Right lobe of liver (tissue), 4 donors: ENCODE results near the gene CNTNAP4.

Source experiments
- CTCF ChIP-seq, 4 donors: fragments of 200-600 bp in 3 of 4; fragments of 450-650 bp in 1 of 4; IDR thresholded peaks; one replicate each; pipeline versions ENCODE4 v1.5.1 to v1.8.0; 2016 to 2022; ENCODE audit warnings: antibody characterized with exemption in 4 of 4, mild to moderate bottlenecking in 2 of 4
- POLR2A ChIP-seq: fragments of 450-650 bp; IDR thresholded peaks from one replicate; pipeline ENCODE4 v1.6.1; 2017; ENCODE audit warnings: antibody characterized with exemption, mild to moderate bottlenecking
- donor health status: DM: no; HTN: no; CAD: no.
- donor health status: DM: no; HTN: no; CAD: no.
- donor health status: DM: no; HTN: yes; CAD: no.

DNA sequence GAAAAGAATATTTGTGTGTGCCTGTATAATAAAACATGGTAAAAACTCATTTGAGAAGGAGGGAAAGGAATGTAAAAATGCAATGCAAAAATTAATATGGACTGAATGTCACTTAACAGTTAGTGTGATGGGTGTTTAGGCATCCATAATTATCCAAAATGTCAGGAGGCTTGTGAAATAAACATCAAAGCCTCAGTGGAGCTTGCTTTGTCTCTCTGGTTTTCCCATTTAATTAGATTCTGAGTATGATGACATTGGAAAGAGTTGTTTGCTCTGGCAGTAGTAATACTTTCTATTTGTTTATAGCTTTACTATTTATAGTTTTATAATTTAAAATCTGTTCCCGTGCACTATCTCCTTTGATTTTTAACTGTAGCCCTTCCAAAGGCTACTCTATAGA is 51.9 kb downstream of the CNTNAP4 start:
- TF ChIP-seq POLR2A, result no peak
- no peak for TF ChIP-seq CTCF (IDR thresholded peaks at IDR 0.05)
